HEK293 (cell line): ENCODE measurements around the gene KCNJ11.
A peak's percentile ranks its signal among the peaks of the same experiment; 100 is the strongest.

Experiments
- GFI1B ChIP-seq: fragments of 450-650 bp; formaldehyde crosslinking; IDR thresholded peaks from 2 replicates; pipeline ENCODE4 v1.5.1; 2016; ENCODE audit warnings: missing biosample characterization, missing genetic modification characterization
- GLI2 ChIP-seq: fragments of 450-650 bp; formaldehyde crosslinking; IDR thresholded peaks from 2 replicates; pipeline ENCODE4; 2017; ENCODE audit warnings: missing biosample characterization, missing genetic modification characterization, low read depth, borderline replicate concordance
- GLIS2 ChIP-seq: fragments of 450-650 bp; formaldehyde crosslinking; IDR thresholded peaks from 2 replicates; pipeline ENCODE4 v1.5.1; 2016; ENCODE audit warnings: missing biosample characterization, missing genetic modification characterization
- MYNN ChIP-seq: fragments of 450-650 bp; formaldehyde crosslinking; IDR thresholded peaks from 2 replicates; pipeline ENCODE4 v1.5.1; 2016; ENCODE audit warnings: missing biosample characterization, missing genetic modification characterization, borderline replicate concordance
- SP2 ChIP-seq: fragments of 450-650 bp; formaldehyde crosslinking; IDR thresholded peaks from 2 replicates; pipeline ENCODE4 v1.5.1; 2016; ENCODE audit warnings: missing biosample characterization, missing genetic modification characterization
- YY2 ChIP-seq: fragments of 450-650 bp; formaldehyde crosslinking; IDR thresholded peaks from 2 replicates; pipeline ENCODE4 v1.5.1; 2016; ENCODE audit warnings: missing biosample characterization, missing genetic modification characterization
- ZFP69B ChIP-seq: fragments of 450-650 bp; formaldehyde crosslinking; IDR thresholded peaks from 2 replicates; pipeline ENCODE4 v1.5.1; 2016; ENCODE audit warnings: missing biosample characterization, missing genetic modification characterization
- ZNF10 ChIP-seq: fragments of 450-650 bp; formaldehyde crosslinking; IDR thresholded peaks from 2 replicates; pipeline ENCODE4 v1.5.1; 2017; ENCODE audit warnings: missing biosample characterization, missing genetic modification characterization
- ZNF155 ChIP-seq: fragments of 450-650 bp; formaldehyde crosslinking; IDR thresholded peaks from 2 replicates; pipeline ENCODE4 v1.5.1; 2016; ENCODE audit warnings: missing biosample characterization, missing genetic modification characterization
- ZNF324 ChIP-seq: fragments of 450-650 bp; formaldehyde crosslinking; IDR thresholded peaks from 2 replicates; pipeline ENCODE4 v1.5.1; 2016; ENCODE audit warnings: missing biosample characterization, missing genetic modification characterization
- ZNF37A ChIP-seq: fragments of 450-650 bp; IDR thresholded peaks from 2 replicates; pipeline ENCODE4 v1.5.1; 2018; ENCODE audit warnings: missing biosample characterization, missing genetic modification characterization
- ZNF394 ChIP-seq: fragments of 450-650 bp; formaldehyde crosslinking; IDR thresholded peaks from 2 replicates; pipeline ENCODE4 v1.5.1; 2016; ENCODE audit warnings: missing biosample characterization, missing genetic modification characterization, mild to moderate bottlenecking, moderate library complexity, borderline replicate concordance
- ZNF626 ChIP-seq: fragments of 450-650 bp; sonication (Bioruptor Pico); formaldehyde crosslinking; IDR thresholded peaks from 2 replicates; pipeline ENCODE4 v1.5.1; 2018; ENCODE audit warnings: missing biosample characterization, missing genetic modification characterization, inconsistent platforms
- TF ChIP-seq, protein P1 (sequence below): fragments of 450-650 bp; formaldehyde crosslinking; IDR thresholded peaks from 2 replicates; pipeline ENCODE4 v1.5.1; 2016; ENCODE audit warnings: missing biosample characterization, missing genetic modification characterization, borderline replicate concordance
- TF ChIP-seq, protein P2 (sequence below): fragments of 450-650 bp; formaldehyde crosslinking; IDR thresholded peaks from 2 replicates; pipeline ENCODE4 v1.5.1; 2016; ENCODE audit warnings: missing biosample characterization, missing genetic modification characterization
- TF ChIP-seq, protein P3 (sequence below): fragments of 450-650 bp; formaldehyde crosslinking; IDR thresholded peaks from 2 replicates; pipeline ENCODE4 v1.5.1; 2016; ENCODE audit warnings: missing biosample characterization, missing genetic modification characterization
- TF ChIP-seq, protein P4 (sequence below): fragments of 450-650 bp; formaldehyde crosslinking; IDR thresholded peaks from 2 replicates; pipeline ENCODE4 v1.5.1; 2016; ENCODE audit warnings: missing biosample characterization, missing genetic modification characterization
- TF ChIP-seq, protein P5 (sequence below): fragments of 450-650 bp; formaldehyde crosslinking; IDR thresholded peaks from 2 replicates; pipeline ENCODE4 v1.5.1; 2017; ENCODE audit warnings: missing biosample characterization, missing genetic modification characterization
- TF ChIP-seq, protein P6 (sequence below): fragments of 450-650 bp; formaldehyde crosslinking; conservative IDR thresholded peaks from 2 replicates; pipeline ENCODE4 v1.5.1; 2016; ENCODE audit warnings: low read depth, missing biosample characterization, missing genetic modification characterization

The KCNJ11 gene

DNA sequence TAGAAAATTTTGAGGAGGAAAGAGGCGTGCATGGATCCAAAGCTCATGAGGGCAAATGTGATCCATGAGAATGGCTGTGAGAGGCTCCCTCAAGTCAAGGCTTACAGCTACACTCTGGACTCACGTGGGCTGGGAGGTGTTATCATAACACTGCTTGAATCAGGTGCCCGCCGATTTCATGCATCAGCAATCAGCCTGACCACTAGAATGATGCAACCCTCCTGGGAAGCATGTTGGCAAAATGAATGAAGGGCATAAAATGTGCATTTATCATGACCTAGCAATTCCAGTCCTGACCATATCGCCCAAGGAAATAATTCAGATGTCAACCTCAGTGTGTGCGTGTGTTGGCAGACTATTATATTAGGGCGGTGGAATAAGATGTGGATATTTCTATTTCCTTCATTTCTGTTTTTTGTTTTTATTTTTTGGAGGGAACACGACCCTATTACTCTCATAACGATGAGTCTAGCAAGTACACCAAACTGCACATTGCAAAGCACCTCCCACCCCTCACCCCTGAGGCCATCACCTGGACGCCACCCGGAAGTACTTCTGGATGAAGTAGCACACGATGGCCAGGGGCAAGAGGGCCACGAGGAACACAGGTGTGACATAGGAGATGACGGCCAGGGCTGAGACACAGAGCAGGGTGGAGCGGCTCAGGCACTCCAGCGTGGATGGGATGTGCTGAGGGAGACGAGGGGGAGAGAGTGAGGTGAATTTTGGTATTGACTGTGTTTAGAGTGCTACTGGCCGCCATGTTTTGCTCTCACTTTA, 15.7 kb upstream of the KCNJ11 start (continued):
- TF ChIP-seq, protein P1, sequence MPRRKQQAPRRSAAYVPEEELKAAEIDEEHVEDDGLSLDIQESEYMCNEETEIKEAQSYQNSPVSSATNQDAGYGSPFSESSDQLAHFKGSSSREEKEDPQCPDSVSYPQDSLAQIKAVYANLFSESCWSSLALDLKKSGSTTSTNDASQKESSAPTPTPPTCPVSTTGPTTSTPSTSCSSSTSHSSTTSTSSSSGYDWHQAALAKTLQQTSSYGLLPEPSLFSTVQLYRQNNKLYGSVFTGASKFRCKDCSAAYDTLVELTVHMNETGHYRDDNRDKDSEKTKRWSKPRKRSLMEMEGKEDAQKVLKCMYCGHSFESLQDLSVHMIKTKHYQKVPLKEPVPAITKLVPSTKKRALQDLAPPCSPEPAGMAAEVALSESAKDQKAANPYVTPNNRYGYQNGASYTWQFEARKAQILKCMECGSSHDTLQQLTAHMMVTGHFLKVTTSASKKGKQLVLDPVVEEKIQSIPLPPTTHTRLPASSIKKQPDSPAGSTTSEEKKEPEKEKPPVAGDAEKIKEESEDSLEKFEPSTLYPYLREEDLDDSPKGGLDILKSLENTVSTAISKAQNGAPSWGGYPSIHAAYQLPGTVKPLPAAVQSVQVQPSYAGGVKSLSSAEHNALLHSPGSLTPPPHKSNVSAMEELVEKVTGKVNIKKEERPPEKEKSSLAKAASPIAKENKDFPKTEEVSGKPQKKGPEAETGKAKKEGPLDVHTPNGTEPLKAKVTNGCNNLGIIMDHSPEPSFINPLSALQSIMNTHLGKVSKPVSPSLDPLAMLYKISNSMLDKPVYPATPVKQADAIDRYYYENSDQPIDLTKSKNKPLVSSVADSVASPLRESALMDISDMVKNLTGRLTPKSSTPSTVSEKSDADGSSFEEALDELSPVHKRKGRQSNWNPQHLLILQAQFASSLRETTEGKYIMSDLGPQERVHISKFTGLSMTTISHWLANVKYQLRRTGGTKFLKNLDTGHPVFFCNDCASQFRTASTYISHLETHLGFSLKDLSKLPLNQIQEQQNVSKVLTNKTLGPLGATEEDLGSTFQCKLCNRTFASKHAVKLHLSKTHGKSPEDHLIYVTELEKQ (tag by site-specific recombination) = peak; percentile 25; the same call in 1 of the 2 replicates
- TF ChIP-seq ZNF626 (tag by site-specific recombination) (no peak), GLI2 (tag by site-specific recombination) (no peak), ZNF324 (tag by site-specific recombination) (peak; percentile 48; the same call in 1 of the 2 replicates), ZNF394 (tag by site-specific recombination) (peak; percentile 16; the same call in 1 of the 2 replicates), ZNF155 (no peak), ZFP69B (peak; percentile 39; the same call in 1 of the 2 replicates), GLIS2 (tag by site-specific recombination) (no peak), SP2 (no peak), YY2 (tag by site-specific recombination) (no peak), GFI1B (tag by site-specific recombination) (peak; percentile 25; the same call in 1 of the 2 replicates), ZNF37A (tag by site-specific recombination) (no peak), ZNF10 (tag by site-specific recombination) (0 out of 2 replicates have a peak, but pooled peaks have one; percentile 41), MYNN (tag by site-specific recombination) (no peak)
- TF ChIP-seq, protein P2, sequence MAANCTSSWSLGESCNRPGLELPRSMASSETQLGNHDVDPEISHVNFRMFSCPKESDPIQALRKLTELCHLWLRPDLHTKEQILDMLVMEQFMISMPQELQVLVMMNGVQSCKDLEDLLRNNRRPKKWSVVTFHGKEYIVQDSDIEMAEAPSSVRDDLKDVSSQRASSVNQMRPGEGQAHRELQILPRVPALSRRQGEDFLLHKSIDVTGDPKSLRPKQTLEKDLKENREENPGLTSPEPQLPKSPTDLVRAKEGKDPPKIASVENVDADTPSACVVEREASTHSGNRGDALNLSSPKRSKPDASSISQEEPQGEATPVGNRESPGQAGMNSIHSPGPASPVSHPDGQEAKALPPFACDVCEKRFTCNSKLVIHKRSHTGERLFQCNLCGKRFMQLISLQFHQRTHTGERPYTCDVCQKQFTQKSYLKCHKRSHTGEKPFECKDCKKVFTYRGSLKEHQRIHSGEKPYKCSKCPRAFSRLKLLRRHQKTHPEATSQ (tag by site-specific recombination) = no peak
- TF ChIP-seq, protein P3, sequence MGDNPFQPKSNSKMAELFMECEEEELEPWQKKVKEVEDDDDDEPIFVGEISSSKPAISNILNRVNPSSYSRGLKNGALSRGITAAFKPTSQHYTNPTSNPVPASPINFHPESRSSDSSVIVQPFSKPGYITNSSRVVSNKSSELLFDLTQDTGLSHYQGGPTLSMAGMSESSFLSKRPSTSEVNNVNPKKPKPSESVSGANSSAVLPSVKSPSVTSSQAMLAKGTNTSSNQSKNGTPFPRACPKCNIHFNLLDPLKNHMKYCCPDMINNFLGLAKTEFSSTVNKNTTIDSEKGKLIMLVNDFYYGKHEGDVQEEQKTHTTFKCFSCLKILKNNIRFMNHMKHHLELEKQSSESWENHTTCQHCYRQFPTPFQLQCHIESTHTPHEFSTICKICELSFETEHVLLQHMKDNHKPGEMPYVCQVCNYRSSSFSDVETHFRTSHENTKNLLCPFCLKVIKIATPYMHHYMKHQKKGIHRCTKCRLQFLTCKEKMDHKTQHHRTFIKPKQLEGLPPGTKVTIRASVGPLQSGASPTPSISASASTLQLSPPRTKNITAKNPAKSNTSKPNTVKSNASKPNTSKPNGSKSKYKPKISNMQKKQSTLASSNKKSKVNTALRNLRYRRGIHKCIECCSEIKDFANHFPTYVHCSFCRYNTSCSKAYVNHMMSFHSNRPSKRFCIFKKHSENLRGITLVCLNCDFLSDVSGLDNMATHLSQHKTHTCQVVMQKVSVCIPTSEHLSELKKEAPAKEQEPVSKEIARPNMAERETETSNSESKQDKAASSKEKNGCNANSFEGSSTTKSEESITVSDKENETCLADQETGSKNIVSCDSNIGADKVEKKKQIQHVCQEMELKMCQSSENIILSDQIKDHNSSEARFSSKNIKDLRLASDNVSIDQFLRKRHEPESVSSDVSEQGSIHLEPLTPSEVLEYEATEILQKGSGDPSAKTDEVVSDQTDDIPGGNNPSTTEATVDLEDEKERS (tag by site-specific recombination) = no peak
- TF ChIP-seq, protein P4, sequence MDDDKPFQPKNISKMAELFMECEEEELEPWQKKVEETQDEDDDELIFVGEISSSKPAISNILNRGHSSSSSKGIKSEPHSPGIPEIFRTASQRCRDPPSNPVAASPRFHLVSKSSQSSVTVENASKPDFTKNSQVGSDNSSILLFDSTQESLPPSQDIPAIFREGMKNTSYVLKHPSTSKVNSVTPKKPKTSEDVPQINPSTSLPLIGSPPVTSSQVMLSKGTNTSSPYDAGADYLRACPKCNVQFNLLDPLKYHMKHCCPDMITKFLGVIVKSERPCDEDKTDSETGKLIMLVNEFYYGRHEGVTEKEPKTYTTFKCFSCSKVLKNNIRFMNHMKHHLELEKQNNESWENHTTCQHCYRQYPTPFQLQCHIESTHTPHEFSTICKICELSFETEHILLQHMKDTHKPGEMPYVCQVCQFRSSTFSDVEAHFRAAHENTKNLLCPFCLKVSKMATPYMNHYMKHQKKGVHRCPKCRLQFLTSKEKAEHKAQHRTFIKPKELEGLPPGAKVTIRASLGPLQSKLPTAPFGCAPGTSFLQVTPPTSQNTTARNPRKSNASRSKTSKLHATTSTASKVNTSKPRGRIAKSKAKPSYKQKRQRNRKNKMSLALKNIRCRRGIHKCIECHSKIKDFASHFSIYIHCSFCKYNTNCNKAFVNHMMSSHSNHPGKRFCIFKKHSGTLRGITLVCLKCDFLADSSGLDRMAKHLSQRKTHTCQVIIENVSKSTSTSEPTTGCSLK (tag by site-specific recombination) = no peak
- TF ChIP-seq, protein P5, sequence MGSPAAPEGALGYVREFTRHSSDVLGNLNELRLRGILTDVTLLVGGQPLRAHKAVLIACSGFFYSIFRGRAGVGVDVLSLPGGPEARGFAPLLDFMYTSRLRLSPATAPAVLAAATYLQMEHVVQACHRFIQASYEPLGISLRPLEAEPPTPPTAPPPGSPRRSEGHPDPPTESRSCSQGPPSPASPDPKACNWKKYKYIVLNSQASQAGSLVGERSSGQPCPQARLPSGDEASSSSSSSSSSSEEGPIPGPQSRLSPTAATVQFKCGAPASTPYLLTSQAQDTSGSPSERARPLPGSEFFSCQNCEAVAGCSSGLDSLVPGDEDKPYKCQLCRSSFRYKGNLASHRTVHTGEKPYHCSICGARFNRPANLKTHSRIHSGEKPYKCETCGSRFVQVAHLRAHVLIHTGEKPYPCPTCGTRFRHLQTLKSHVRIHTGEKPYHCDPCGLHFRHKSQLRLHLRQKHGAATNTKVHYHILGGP (tag by site-specific recombination) = no peak
- TF ChIP-seq, protein P6, sequence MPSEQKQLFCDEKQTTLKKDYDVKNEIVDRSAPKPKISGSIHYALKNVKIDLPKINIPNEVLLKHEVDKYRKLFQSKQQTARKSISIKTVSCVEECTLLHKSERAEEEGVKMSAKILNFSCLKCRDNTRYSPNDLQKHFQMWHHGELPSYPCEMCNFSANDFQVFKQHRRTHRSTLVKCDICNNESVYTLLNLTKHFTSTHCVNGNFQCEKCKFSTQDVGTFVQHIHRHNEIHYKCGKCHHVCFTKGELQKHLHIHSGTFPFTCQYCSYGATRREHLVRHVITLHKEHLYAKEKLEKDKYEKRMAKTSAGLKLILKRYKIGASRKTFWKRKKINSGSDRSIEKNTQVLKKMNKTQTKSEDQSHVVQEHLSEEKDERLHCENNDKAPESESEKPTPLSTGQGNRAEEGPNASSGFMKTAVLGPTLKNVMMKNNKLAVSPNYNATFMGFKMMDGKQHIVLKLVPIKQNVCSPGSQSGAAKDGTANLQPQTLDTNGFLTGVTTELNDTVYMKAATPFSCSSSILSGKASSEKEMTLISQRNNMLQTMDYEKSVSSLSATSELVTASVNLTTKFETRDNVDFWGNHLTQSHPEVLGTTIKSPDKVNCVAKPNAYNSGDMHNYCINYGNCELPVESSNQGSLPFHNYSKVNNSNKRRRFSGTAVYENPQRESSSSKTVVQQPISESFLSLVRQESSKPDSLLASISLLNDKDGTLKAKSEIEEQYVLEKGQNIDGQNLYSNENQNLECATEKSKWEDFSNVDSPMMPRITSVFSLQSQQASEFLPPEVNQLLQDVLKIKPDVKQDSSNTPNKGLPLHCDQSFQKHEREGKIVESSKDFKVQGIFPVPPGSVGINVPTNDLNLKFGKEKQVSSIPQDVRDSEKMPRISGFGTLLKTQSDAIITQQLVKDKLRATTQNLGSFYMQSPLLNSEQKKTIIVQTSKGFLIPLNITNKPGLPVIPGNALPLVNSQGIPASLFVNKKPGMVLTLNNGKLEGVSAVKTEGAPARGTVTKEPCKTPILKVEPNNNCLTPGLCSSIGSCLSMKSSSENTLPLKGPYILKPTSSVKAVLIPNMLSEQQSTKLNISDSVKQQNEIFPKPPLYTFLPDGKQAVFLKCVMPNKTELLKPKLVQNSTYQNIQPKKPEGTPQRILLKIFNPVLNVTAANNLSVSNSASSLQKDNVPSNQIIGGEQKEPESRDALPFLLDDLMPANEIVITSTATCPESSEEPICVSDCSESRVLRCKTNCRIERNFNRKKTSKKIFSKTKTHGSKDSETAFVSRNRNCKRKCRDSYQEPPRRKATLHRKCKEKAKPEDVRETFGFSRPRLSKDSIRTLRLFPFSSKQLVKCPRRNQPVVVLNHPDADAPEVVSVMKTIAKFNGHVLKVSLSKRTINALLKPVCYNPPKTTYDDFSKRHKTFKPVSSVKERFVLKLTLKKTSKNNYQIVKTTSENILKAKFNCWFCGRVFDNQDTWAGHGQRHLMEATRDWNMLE (tag by site-specific recombination) = peak; percentile 36; the same call in 1 of the 2 replicates
